OCI-LY7 (cell line): Measurements from ENCODE around the gene GTPBP2.

Experiments used
- CTCF ChIP-seq: fragments of 200-600 bp; sonication (generic); conservative IDR thresholded peaks from 2 replicates; pipeline ENCODE4 v1.5.1; 2014; ENCODE audit warnings: mild to moderate bottlenecking, antibody characterized with exemption, low read length, moderate library complexity, mixed read lengths
- EZH2phosphoT487 ChIP-seq: fragments of 200-600 bp; sonication (generic); IDR thresholded peaks from 2 replicates; pipeline ENCODE4 v1.6.1; 2018; ENCODE audit warnings: low read depth, borderline replicate concordance, mild to moderate bottlenecking, mixed run types, antibody characterized with exemption, low read length, moderate library complexity, mixed read lengths

- TF ChIP-seq CTCF, result no peak
- no peak for TF ChIP-seq EZH2phosphoT487
These were observed 49.9 kb downstream of the GTPBP2 start for GRCh38 chr6:43579171-43579570.
